Ovary (tissue), 3 donors: ENCODE measurements around the gene ZMIZ1.

ENCODE experiments used
- CTCF ChIP-seq, 3 donors: fragments of 450-650 bp in 2 of 3; fragments of 200-600 bp in 1 of 3; IDR thresholded peaks; one replicate each; pipeline versions ENCODE4 v1.5.1 to v1.8.0; 2016 to 2022; ENCODE audit warnings: antibody characterized with exemption in 3 of 3, mild to moderate bottlenecking in 1 of 3
- EP300 ChIP-seq: sonication (generic); formaldehyde crosslinking; IDR thresholded peaks from one replicate; pipeline ENCODE4 v1.6.1; 2017; ENCODE audit warnings: antibody characterized with exemption
- POLR2A ChIP-seq: fragments of 450-650 bp; IDR thresholded peaks from one replicate; pipeline ENCODE4 v1.6.1; 2017; ENCODE audit warnings: antibody characterized with exemption, mild to moderate bottlenecking, moderate library complexity
- donor health status: DM: no; HTN: no; CAD: no.

- no peak for TF ChIP-seq CTCF (IDR thresholded peaks at IDR 0.05)
- TF ChIP-seq POLR2A: no peak
- no peak for TF ChIP-seq EP300
Measured at GRCh38 chr10:79095316-79095715, 26.6 kb downstream of the ZMIZ1 start.
